ENCODE data around the gene SLAMF9. TPM values are rescaled to one million over a fixed set of nuclear protein-coding genes. Genes with fewer than 3 reads are reported as not detected.

The SLAMF9 gene
- total RNA-seq, 4 donors from 2014 or later: not detected

- DNase-seq: no peak
- Histone ChIP-seq H3K27ac (no peak overlapping the region), H3K27me3 (no peaks in the 10 kb centered on the region), H3K9me3 (no peaks in the 10 kb centered on the region), H3K4me1 (no peaks in the 10 kb centered on the region), H3K36me3 (no peaks in the 10 kb centered on the region), H3K4me3 (replicated peaks in 1 of 3) (no peak overlapping the region)
- WGBS, 2 donors: 86 to 91% methylated on average over 1 of the region's 1 CpG
- TF ChIP-seq POLR2A (IDR thresholded peaks at IDR 0.05): no peak
- no peak for TF ChIP-seq CTCF (IDR thresholded peaks at IDR 0.05)
- intact Hi-C loops (cut with DNase I): no loop called here
Observed at GRCh38 chr1:159988006-159988405, 34.0 kb upstream of the SLAMF9 start.

DNA sequence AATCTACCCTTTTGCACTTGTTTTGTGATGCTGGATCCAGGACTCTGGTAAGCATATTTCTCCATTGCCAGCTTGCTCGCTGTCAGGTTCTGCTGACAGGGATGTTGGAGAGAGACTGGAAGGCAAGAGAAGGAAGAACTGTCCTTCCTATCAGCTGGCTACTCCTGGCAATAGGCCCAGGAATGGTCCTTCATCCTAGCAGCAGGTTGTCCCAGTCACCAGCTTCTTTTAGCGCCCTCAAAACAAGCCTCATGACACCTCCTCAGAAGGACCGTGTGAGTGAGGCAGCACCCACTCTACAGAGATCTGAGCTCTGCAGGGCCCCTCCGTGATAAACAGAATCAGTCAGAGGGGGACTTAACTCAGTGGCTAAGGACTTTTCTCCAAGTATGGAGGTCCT lies 33.1 kb upstream of the SLAMF9 start:
- H3K4me3 ChIP-seq (replicated peaks in 1 of 3): no peak overlapping the region
- no peak overlapping the region for H3K27ac ChIP-seq
- H3K4me1 ChIP-seq: no peaks in the 10 kb centered on the region
- no peak for DNase-seq
- TF ChIP-seq POLR2A (IDR thresholded peaks at IDR 0.05) (no peak), CTCF (IDR thresholded peaks at IDR 0.05) (no peak)
- intact Hi-C loops (cut with DNase I): no loop called here
- H3K27me3 ChIP-seq: no peaks in the 10 kb centered on the region
- no peaks in the 10 kb centered on the region for H3K9me3 ChIP-seq
- WGBS, 2 donors: 67 to 69% methylated on average over 4 of the region's 4 CpGs
- H3K36me3 ChIP-seq: no peaks in the 10 kb centered on the region

DNA sequence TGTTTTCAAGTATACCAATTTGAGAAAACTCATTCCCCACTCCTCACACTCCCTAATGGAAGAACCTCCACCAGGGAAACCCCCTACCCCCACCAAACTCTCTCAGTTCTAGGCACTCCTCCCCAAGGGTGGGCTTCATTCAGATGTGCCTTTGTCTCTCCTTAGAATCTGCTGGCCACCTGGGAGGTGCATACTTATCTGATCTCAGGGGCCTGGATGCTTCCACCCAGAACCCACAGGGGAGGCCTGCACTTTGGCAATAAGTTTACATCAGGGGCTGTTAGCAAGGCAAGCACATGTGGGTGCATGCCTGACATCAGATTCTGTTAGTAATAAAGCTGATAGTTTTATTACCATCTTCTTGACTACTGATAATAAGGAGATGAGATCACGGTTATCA lies 32.5 kb upstream of the SLAMF9 start:
- Histone ChIP-seq H3K9me3 (no peaks in the 10 kb centered on the region), H3K4me1 (no peaks in the 10 kb centered on the region), H3K4me3 (replicated peaks in 1 of 3) (no peak overlapping the region), H3K36me3 (no peaks in the 10 kb centered on the region), H3K27ac (no peak overlapping the region), H3K27me3 (no peaks in the 10 kb centered on the region)
- WGBS, 2 donors: 83 to 94% methylated on average over 1 of the region's 1 CpG
- no peak for DNase-seq
- intact Hi-C loops (cut with DNase I): no loop called here
- TF ChIP-seq POLR2A (IDR thresholded peaks at IDR 0.05) (no peak), CTCF (IDR thresholded peaks at IDR 0.05) (no peak)

- WGBS, 2 donors: 86 to 88% methylated on average over 2 of the region's 2 CpGs
- Histone ChIP-seq H3K4me3 (replicated peaks in 1 of 3) (no peak overlapping the region), H3K4me1 (no peaks in the 10 kb centered on the region), H3K36me3 (no peaks in the 10 kb centered on the region), H3K27me3 (no peaks in the 10 kb centered on the region), H3K27ac (no peak overlapping the region), H3K9me3 (no peaks in the 10 kb centered on the region)
- no peak for TF ChIP-seq POLR2A (IDR thresholded peaks at IDR 0.05)
- TF ChIP-seq CTCF (IDR thresholded peaks at IDR 0.05): no peak
- no peak for DNase-seq
- intact Hi-C loops (cut with DNase I): no loop called here
Observed at GRCh38 chr1:159986093-159986492, 32.1 kb upstream of the SLAMF9 start.

GRCh38 chr1:159985473-159985872 lies 31.4 kb upstream of the SLAMF9 start:
- no peaks in the 10 kb centered on the region for H3K4me1 ChIP-seq
- H3K27me3 ChIP-seq: no peaks in the 10 kb centered on the region
- H3K36me3 ChIP-seq: no peaks in the 10 kb centered on the region
- 80 to 82% methylated on average over 6 of the region's 6 CpGs for WGBS, 2 donors
- no peaks in the 10 kb centered on the region for H3K9me3 ChIP-seq
- intact Hi-C loops (cut with DNase I): no loop called here
- H3K27ac ChIP-seq: no peak overlapping the region
- H3K4me3 ChIP-seq (replicated peaks in 1 of 3): no peak overlapping the region
- no peak for DNase-seq
- TF ChIP-seq POLR2A (IDR thresholded peaks at IDR 0.05) (no peak), CTCF (IDR thresholded peaks at IDR 0.05) (no peak)

Measured in thyroid gland (tissue), 4 donors.